Measurements from ENCODE around the gene POLA2. TPM values are rescaled to one million over a fixed set of nuclear protein-coding genes. Genes with fewer than 3 reads are reported as not detected.

Gene POLA2
- polyA plus RNA-seq, 2 of the 4 experiments (the other 2 are of a cell fraction), result 34.5 to 52.3 TPM

DNA sequence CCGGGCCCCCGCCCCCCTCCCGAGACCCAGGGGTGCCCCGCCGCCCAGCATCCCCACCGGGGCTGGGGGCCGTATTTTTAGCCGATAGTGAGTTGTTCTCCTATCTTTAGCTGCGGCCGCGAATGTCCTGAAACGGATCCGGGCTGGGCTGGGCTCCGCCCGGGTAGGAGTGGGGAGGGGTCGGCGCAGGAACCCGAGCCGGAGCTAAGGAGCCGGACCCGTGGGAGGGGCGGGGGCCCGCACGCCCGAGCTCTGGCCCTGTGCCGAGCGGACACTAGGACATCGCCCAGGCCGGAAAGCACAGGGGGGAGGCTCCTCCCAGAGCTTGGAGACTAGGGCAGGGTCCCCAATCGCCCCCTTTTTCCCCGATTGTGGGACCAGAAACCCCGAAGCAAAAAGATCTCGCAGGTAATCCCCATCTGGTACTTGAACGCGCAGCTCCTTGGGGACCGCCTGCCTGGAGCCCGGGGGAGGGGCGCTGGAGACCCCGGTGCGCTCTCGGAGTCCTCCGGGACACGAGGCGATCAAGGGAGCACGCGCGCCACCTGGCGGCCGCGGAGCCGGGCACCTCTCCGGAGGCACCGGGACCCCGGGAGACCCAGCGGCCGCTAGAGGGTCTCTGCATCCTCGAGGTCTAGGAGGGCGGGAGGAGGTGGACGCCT lies 53.6 kb downstream of the POLA2 start:
- ChIA-PET CTCF (interaction anchor here (0.7 to 78.3 kb wide), 33 partner anchors 0 to 462 kb away, joined by 3 to 3090 read pairs (median 4); partner anchors contain the start of genes CAPN1, CDC42EP2, DPF2 and POLA2), POLR2A (interaction anchor here (0.8 to 3.8 kb wide), 9 partner anchors 11 to 198 kb away, joined by 3 to 62 read pairs (median 7); partner anchors contain the start of genes DPF2, POLA2 and ZNHIT2)
- Histone ChIP-seq H3K27ac (peak overlapping the region; percentile 91), H3K4me1 (peaks cover 49% of the 10 kb centered on the region), H3K9me3 (no peaks in the 10 kb centered on the region), H3K4me3 (peak overlapping the region; percentile 99), H3K4me2 (peak overlapping the region; percentile 97)
- peak; percentile 74 to 78 for DNase-seq (ENCODE audit: low read depth in 1 of 2, low spot score in 1 of 2)
- no peak for FAIRE-seq
- peak; percentile 63 to 81 for ATAC-seq
- TF ChIP-seq JUNB (IDR thresholded peaks at IDR 0.05) (no peak), RFX5 (IDR thresholded peaks at IDR 0.05) (no peak), ZC3H11A (IDR thresholded peaks at IDR 0.05) (no peak), TP53 (CRISPR knock-in tag; IDR thresholded peaks at IDR 0.05) (no peak), RAD21 (conservative IDR thresholded peaks at IDR 0.05 in 1 of 2, IDR thresholded peaks at IDR 0.05 in 1 of 2) (peak; percentile 80 to 97), EP300 (IDR thresholded peaks at IDR 0.05) (no peak), EHF (CRISPR knock-in tag; IDR thresholded peaks at IDR 0.05) (no peak), CHD2 (IDR thresholded peaks at IDR 0.05; ENCODE audit: low read length, partially characterized antibody) (no peak), MAFK (IDR thresholded peaks at IDR 0.05; ENCODE audit: partially characterized antibody) (no peak), RARB (CRISPR knock-in tag; IDR thresholded peaks at IDR 0.05) (no peak), PHF8 (IDR thresholded peaks at IDR 0.05; ENCODE audit: borderline replicate concordance, low read depth) (0 out of 2 replicates have a peak, but pooled peaks have one; percentile 7), POLR2AphosphoS2 (conservative IDR thresholded peaks at IDR 0.05; ENCODE audit: low read length) (no peak), JUN (IDR thresholded peaks at IDR 0.05) (peak in 1 of 2 experiments; percentile 48; a peak in 2 of 5 replicates), FOSL2 (IDR thresholded peaks at IDR 0.05) (no peak), FOSL2 (CRISPR knock-in tag; IDR thresholded peaks at IDR 0.05) (peak; percentile 21; the same call in 1 of the 2 replicates), MYC (IDR thresholded peaks at IDR 0.05; ENCODE audit: borderline replicate concordance, low read length) (peak; percentile 89), RNF2 (IDR thresholded peaks at IDR 0.05; ENCODE audit: borderline replicate concordance, low read depth) (no peak), SMC3 (IDR thresholded peaks at IDR 0.05) (peak; percentile 99)
- TF ChIP-seq, protein P1, sequence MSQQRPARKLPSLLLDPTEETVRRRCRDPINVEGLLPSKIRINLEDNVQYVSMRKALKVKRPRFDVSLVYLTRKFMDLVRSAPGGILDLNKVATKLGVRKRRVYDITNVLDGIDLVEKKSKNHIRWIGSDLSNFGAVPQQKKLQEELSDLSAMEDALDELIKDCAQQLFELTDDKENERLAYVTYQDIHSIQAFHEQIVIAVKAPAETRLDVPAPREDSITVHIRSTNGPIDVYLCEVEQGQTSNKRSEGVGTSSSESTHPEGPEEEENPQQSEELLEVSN (IDR thresholded peaks at IDR 0.05; ENCODE audit: borderline replicate concordance, low read depth), result peak; percentile 63; the same call in 1 of the 2 replicates
- TF ChIP-seq, protein P2, sequence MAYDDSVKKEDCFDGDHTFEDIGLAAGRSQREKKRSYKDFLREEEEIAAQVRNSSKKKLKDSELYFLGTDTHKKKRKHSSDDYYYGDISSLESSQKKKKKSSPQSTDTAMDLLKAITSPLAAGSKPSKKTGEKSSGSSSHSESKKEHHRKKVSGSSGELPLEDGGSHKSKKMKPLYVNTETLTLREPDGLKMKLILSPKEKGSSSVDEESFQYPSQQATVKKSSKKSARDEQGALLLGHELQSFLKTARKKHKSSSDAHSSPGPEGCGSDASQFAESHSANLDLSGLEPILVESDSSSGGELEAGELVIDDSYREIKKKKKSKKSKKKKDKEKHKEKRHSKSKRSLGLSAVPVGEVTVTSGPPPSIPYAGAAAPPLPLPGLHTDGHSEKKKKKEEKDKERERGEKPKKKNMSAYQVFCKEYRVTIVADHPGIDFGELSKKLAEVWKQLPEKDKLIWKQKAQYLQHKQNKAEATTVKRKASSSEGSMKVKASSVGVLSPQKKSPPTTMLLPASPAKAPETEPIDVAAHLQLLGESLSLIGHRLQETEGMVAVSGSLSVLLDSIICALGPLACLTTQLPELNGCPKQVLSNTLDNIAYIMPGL (CRISPR knock-in tag; IDR thresholded peaks at IDR 0.05; ENCODE audit: borderline replicate concordance), result no peak
- TF ChIP-seq, protein P3, sequence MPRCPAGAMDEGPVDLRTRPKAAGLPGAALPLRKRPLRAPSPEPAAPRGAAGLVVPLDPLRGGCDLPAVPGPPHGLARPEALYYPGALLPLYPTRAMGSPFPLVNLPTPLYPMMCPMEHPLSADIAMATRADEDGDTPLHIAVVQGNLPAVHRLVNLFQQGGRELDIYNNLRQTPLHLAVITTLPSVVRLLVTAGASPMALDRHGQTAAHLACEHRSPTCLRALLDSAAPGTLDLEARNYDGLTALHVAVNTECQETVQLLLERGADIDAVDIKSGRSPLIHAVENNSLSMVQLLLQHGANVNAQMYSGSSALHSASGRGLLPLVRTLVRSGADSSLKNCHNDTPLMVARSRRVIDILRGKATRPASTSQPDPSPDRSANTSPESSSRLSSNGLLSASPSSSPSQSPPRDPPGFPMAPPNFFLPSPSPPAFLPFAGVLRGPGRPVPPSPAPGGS (IDR thresholded peaks at IDR 0.05), result 0 out of 3 replicates have a peak, but pooled peaks have one; percentile 36
- TF ChIP-seq, protein P4, sequence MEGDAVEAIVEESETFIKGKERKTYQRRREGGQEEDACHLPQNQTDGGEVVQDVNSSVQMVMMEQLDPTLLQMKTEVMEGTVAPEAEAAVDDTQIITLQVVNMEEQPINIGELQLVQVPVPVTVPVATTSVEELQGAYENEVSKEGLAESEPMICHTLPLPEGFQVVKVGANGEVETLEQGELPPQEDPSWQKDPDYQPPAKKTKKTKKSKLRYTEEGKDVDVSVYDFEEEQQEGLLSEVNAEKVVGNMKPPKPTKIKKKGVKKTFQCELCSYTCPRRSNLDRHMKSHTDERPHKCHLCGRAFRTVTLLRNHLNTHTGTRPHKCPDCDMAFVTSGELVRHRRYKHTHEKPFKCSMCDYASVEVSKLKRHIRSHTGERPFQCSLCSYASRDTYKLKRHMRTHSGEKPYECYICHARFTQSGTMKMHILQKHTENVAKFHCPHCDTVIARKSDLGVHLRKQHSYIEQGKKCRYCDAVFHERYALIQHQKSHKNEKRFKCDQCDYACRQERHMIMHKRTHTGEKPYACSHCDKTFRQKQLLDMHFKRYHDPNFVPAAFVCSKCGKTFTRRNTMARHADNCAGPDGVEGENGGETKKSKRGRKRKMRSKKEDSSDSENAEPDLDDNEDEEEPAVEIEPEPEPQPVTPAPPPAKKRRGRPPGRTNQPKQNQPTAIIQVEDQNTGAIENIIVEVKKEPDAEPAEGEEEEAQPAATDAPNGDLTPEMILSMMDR (IDR thresholded peaks at IDR 0.05), result peak; percentile 98
- TF ChIP-seq, protein P5, sequence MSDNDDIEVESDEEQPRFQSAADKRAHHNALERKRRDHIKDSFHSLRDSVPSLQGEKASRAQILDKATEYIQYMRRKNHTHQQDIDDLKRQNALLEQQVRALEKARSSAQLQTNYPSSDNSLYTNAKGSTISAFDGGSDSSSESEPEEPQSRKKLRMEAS (IDR thresholded peaks at IDR 0.05), result peak; percentile 89
- TF ChIP-seq, protein P6, sequence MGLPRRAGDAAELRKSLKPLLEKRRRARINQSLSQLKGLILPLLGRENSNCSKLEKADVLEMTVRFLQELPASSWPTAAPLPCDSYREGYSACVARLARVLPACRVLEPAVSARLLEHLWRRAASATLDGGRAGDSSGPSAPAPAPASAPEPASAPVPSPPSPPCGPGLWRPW (IDR thresholded peaks at IDR 0.05), result no peak
- WGBS (ENCODE audit: missing lambda C conversion rate), result no CpG with 5 or more reads among the region's 59 CpGs

All from A549 (cell line).